NCI-H524 treated with DMSO at 0.1 percent for 48 hours (cell line): ENCODE results near the gene CSNK2B.

ENCODE experiments used
- DNase-seq: peaks from one replicate; lab custom pipeline; 2025; lab: John Stamatoyannopoulos, UW

The CSNK2B gene

DNA sequence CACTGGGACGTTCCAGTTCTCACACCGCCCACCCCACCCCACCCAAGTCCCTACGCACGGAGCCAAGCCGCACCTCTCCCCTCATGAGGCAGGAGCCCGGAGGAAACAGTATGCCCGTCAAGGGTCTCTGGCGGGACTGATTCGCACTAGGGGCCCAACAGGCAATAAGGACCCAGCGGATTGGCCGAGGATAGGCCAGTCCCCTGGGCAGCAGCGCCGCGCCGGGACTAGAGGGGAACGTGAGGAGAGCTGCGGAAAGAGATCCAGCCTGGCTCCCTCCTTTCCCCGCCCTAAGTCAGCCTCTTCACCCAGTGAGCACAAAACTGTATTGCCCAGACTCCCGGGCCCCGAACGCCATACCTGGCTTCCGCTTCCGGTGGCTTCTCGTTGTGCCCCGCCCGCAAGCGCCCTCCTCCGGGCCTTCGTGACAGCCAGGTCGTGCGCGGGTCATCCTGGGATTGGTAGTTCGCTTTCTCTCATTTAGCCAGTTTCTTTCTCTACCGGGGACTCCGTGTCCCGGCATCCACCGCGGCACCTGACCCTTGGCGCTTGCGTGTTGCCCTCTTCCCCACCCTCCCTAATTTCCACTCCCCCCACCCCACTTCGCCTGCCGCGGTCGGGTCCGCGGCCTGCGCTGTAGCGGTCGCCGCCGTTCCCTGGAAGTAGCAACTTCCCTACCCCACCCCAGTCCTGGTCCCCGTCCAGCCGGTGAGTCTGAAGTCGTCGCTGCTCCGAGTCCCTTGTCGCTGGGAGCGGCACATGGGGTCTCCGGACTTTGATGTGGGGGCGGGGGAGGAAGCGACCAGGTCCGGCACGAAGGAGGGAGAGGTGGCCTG is at the start of gene CSNK2B:
Gene CSNK2B (plus strand): TSS at position 580 of the 836 bp plus-strand sequence. CDS start 752 bp downstream, outside the sequence.
- peak; percentile 93 for DNase-seq

DNA sequence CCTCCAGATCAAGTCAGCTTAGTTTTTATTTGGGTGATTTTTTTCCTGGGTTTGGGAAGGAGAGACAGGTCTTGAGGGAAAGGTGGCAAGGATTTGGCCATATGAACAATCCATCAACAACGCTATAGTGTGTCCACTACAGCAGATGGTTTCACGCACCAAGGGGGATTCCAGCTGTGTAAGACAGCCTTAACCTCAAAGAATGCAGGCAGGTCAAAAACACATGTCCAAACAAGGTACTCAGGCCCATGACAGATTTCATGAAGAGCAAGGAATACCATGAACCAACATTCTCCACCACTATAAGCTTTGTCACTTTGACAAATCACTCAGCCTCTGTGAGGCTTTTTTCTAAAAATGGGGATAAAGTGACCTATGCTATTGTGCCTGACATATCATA is 48.9 kb upstream of the CSNK2B start:
- DNase-seq: no peak

DNA sequence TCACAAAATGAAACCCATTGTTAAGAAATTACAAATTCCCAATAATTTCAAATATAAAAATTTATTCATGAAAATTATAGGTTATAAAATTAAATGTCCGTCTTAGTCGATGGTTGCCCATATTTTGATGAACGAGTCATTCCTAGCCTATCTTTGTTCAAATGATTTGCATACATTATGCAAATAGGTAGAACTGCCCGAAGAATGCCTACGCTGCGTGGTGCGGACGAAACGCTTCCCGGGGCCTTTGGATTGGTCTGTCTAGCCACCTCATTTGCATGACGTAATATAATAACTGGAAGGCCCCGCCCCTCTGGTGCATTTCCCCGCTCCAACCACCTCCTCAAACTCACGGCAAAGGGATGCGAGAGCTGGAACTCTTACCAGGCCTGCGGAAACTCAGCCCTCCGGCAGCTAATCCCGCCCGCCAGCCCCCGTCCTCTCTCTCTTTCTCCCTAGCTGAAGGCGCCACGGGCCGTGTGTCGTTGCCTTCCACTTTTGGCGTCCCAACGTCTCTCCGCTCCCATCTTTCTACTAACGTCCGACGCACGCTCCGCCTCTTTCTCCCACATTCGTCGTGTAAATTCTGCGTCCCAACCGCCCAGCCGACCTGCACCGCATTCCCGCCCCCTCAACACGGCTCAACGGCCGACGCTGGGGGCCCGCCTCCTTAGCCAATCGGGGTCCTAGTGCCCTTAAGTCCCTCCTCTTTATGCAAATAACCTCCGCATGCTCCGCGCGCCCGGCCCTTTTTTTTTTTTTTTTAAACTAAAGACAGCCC is 45.9 kb upstream of the CSNK2B start:
- DNase-seq: peak; percentile 94

DNA sequence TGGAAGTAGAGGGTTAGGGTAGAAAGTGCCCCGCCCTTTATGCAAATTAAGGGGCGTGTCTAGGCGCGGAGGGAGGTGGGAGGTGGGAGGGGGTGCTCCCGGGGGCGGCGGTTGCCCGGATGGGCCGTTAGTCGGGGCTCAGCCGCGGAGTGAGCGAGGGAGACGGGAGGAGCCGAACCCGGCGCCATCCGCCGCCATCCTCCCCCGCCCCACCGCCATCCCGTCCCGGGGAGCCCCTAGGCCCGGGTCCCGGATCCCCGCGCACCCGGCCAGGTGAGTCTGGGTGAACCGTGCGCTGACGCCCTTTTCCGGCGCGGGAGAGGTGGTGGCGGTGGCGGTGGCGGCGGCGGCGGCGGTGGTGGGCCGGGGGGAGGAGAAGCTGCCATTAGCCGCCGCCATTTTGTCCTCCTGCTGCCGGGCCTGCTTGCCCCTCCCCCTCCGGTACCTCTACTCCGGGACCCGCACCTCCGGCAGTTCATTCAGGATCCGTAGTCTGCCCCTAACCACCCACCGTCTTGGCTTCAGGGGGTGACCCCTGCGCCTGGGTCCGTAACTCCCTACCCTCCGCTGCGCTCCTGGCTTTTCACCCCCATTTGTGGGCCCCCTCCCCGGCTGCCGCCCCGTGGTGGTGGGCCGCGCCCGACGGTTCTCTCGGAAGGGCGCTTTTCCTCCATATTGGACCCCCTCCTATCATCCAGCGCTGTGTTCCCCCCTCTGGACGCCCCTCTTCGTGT is 45.1 kb upstream of the CSNK2B start, which contains the start of gene PRRC2A:
Gene PRRC2A (plus strand): TSS at position 130 of the 734 bp plus-strand sequence. CDS start 2,075 bp downstream, outside the sequence.
- DNase-seq: no peak

DNA sequence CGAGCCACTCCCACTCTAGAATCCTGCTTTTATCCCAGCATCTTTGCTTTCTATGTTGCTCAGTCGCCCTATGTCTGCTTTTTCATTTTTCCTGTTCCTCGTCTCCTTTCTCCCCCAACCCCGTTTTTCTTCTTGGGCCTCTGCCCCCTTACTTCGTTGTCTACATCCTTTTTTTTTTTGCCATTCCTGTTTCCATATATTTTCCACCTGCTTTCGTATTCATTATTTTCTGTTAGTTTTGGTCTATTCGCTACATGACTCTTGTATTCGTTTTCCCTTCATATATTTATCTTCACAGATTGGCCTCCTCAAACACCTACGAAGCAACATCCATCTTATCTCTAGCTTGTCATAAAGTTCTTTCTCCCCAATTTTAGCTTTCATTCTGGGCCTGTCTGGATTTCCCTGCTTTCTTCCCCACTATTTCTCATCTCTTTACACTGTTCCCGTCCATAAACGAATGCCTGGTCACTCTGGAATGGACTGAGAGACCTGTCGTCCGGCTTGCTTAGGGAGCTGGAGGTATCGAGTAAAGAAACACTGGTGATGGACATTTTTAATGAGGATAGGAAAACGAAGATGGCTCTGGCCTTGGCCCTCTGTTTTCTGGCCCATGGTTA is 44.5 kb upstream of the CSNK2B start:
- no peak for DNase-seq

DNA sequence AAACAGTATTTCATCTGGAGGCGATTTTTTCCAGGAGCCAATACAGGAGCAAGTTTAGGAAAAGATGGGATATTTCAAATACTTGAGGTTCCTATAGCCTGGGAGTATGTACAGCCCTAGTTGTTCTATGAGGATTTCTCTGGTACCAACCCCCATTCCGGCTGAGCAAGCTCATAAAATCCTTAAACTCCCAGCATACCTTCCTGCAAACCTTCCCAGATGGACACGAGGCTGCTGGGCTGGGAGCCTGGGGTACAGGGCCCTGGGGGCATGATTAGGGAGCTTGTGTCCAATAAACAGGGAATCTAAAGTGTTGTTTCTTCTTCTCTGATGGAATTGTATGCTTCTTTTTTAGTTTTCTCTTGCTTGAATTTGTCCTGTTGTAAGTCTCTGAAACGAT is 43.9 kb upstream of the CSNK2B start:
- DNase-seq: no peak

DNA sequence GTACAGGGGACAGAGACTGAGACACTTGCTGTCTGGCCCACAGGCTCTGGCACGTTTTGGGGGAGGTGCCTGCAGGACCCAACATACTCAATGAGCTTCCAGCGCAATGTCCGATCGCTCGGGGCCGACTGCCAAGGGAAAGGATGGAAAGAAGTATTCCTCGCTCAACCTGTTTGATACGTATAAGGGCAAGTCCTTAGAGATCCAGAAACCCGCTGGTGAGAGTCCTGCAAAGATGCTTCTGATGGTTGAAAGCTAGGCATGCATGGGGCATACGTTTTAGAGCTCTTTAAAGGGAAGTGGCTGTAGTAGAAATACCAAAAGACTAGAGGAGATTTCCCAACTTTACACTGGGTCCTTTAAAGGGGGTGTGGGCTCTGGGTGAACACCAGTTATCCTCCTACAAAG is 43.2 kb upstream of the CSNK2B start:
- DNase-seq: no peak

DNA sequence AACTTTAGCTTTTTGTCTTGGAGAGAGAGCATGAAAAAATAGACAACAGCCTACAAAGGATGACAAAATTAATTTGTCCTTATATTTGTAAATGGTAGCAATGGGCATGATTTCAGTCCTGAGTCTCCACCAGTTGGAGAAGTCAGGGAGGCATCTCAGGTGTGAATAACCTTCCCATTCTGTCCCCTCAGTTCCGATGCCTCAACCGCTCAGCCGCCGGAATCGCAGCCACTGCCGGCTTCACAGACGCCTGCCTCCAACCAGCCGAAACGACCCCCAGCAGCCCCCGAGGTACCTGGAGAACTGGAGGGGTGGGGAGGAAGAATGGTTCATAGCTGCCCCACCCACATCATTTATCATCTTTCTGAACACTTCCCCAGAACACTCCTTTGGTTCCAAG is 41.8 kb upstream of the CSNK2B start:
- DNase-seq: no peak

DNA sequence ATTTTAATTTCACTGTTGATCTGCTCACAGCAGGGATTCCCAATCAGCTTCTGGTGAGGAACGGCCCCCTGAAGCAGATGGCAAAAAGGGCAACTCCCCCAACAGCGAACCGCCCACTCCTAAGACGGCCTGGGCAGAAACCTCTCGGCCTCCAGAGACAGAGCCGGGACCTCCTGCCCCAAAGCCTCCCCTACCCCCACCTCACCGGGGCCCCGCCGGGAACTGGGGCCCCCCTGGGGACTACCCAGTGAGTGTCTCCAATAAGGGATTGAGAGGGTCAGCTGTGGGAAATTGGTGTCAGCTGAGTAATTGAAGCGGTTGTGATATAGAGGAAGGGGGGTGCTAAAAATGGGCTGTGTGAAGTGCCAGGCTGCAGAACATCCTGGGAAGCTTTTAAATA is 38.9 kb upstream of the CSNK2B start:
- no peak for DNase-seq

DNA sequence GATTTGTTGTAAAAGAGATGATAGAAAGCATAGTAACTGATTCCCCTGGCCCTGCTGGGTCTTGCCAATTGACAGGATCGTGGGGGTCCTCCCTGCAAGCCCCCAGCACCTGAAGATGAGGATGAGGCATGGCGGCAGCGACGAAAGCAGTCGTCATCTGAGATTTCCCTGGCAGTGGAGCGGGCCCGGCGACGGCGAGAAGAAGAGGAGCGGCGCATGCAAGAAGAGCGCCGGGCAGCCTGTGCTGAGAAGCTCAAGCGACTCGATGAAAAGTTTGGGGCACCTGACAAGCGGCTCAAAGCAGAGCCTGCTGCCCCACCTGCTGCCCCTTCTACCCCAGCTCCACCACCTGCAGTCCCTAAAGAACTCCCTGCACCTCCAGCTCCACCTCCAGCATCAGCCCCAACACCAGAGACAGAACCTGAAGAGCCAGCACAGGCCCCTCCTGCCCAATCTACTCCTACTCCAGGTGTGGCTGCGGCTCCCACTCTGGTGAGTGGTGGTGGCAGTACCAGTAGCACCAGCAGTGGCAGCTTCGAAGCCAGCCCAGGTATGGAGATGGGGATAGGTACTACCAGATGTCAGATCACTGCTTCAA is 38.1 kb upstream of the CSNK2B start:
- DNase-seq: no peak

DNA sequence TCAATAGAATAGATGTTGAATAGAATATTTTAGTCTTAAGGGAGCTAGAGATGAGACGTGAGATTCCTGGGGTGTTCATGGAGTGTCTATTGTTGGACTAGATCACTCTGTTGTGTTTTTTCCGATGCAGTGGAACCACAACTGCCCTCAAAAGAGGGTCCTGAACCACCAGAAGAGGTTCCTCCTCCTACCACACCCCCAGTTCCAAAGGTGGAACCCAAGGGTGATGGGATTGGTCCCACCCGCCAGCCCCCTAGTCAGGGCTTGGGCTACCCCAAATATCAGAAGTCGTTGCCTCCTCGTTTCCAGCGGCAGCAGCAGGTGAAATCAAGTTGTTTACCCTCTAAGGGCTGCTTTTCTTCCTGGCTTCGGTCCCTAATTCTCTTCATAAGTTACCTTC is 36.9 kb upstream of the CSNK2B start:
- DNase-seq: no peak

DNA sequence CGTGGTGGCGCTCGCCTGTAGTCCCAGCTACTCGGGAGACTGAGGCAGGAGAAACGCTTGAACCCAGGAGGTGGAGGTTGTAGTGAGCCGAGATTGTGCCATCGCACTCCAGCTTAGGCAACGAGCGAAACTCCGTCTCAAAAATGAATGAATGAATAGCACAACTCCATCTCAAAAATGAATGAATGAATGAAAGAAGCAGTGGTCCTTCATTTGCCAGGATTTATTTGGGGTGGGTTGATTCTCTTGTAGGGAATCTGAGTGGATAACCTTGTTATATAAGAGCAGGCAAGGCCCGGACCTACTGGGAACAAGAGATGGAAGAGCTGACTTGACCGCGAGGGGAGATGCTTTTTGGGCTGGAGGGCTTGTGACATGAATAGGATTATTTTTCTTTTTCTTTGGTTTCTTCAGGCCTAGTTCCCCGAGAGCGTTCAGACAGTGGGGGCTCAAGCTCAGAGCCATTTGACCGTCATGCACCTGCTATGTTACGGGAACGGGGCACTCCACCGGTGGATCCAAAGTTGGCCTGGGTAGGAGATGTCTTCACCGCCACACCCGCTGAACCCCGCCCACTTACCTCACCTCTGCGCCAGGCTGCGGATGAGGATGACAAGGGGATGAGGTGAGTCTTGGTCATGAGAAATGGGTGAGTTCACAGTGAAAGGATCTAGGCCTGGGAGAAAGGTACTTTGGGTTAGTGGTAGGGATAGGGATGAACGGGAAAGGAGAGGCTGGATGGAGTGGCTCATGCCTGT is 35.5 kb upstream of the CSNK2B start:
- DNase-seq: no peak

DNA sequence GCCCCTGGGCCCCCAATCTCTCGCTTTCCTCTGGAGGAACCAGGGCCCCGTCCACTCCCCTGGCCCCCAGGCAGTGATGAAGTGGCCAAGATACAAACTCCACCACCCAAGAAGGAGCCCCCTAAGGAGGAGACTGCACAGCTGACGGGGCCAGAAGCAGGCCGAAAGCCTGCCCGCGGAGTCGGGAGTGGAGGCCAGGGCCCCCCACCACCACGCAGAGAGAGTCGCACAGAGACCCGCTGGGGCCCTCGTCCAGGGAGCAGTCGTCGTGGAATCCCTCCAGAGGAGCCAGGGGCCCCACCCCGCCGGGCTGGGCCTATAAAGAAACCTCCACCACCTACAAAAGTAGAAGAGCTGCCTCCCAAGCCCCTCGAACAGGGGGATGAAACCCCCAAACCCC is 34.7 kb upstream of the CSNK2B start:
- no peak for DNase-seq

DNA sequence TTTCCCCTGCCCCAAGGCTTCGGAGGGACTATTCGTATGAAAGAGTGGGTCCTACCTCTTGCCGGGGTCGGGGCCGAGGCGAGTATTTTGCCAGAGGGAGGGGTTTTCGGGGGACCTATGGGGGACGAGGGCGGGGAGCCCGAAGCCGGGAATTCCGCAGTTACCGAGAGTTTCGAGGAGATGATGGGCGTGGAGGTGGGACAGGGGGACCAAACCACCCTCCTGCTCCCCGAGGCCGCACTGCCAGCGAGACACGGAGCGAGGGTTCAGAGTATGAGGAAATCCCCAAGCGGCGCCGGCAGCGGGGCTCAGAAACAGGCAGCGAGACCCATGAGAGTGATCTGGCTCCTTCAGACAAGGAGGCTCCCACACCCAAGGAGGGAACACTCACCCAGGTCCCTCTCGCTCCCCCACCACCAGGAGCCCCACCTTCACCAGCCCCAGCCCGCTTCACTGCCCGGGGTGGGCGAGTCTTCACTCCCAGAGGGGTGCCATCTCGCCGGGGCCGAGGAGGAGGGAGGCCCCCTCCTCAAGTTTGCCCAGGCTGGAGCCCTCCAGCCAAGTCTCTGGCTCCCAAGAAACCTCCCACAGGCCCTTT is 34.1 kb upstream of the CSNK2B start:
- DNase-seq: no peak

DNA sequence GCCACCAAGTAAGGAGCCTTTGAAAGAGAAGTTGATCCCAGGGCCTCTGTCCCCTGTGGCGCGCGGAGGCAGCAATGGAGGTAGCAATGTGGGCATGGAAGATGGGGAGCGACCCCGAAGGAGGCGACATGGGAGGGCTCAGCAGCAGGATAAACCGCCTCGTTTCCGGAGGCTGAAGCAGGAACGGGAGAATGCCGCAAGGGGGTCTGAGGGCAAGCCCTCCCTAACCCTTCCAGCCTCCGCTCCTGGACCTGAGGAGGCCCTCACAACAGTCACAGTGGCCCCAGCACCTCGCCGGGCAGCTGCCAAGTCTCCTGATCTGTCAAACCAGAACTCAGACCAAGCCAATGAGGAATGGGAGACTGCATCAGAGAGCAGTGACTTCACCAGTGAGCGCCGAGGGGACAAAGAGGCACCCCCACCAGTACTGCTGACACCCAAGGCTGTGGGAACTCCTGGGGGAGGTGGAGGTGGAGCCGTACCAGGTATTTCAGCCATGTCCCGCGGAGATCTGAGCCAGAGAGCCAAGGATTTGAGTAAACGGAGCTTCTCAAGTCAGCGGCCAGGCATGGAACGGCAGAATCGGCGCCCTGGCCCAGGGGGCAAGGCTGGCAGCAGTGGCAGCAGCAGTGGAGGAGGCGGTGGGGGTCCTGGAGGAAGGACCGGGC is 33.5 kb upstream of the CSNK2B start:
- DNase-seq: no peak

DNA sequence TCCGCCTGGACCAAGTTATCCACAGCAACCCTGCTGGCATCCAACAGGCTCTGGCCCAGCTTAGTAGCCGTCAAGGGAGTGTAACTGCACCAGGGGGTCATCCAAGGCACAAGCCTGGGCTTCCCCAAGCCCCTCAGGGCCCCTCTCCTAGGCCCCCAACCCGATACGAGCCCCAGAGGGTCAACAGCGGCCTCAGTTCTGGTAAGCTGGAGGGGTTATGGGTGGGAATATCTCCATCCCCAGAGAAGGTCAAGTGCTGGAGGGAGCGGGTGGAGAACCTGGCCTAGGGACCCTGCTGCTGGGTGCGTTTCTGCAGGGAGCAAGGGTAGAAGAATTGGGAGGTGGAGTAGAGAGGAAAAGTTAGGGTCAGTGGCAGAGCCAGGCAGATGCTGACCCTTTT is 32.4 kb upstream of the CSNK2B start:
- no peak for DNase-seq

DNA sequence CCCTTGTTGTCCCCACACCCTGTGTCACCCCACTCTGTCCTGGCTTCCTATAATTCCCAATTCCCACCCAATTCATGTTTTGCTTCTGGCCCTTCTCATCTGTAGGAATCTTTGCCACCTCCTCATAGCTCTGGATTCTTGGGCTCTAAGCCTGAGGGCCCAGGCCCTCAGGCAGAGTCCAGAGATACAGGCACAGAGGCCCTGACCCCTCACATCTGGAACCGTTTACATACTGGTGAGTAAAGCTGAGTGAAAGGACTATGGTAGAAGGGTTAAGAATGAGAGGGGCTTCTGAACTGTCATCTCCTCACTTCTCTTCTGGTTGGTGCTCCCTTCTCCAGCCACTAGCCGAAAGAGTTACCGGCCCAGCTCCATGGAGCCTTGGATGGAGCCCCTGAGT is 31.7 kb upstream of the CSNK2B start:
- DNase-seq: no peak

DNA sequence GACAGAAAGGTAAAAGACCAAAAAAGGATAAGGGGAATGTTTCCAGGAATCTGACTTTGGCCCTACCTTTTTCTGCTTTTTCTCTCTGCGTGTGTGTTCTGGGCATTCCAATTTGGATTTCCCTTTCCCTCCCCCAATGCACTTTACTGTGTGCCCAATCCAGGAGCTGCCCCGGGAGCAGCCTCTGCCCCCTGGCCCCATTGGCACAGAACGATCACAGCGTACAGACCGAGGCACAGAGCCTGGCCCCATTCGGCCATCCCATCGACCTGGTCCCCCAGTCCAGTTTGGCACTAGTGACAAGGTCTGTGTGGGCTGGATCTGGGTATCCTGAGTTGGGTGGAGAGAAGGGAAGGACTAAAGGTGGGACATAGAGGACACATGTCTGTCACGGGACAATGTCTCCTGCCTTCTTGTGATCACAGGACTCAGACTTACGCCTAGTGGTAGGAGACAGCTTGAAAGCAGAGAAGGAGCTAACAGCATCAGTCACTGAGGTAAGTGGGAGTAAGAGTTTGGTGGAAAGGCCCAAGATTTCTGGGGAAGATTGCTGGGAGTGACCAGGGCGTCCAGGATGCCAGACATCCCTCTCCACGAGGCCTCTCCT is 30.8 kb upstream of the CSNK2B start:
- DNase-seq: no peak
